Mesodermal cell (in vitro differentiated cells): ENCODE measurements around the gene SPECC1.
A peak's percentile ranks its signal among the peaks of the same experiment; 100 is the strongest.

Source experiments
- H3K27ac ChIP-seq: 2 replicates; pipeline ENCODE4 v1.7.0; 2013; ENCODE audit warnings: mild to moderate bottlenecking, low read depth, low read length, moderate library complexity; ENCODE audit not compliant: severe bottlenecking
- H3K36me3 ChIP-seq: 2 replicates; pipeline ENCODE4 v1.7.1; 2013; ENCODE audit warnings: mild to moderate bottlenecking, low read length, moderate library complexity; ENCODE audit not compliant: control insufficient read depth, insufficient read depth
- H3K4me1 ChIP-seq: one replicate; pipeline ENCODE4 v1.7.1; 2013; ENCODE audit warnings: mild to moderate bottlenecking, low read length; ENCODE audit not compliant: insufficient read depth, control insufficient read depth, poor library complexity, severe bottlenecking
- H3K4me3 ChIP-seq: 2 replicates; pipeline ENCODE4 v1.7.0; 2013; ENCODE audit warnings: low read length, control low read depth, mild to moderate bottlenecking; ENCODE audit not compliant: insufficient read depth, poor library complexity, severe bottlenecking; ENCODE audit errors: extremely low read depth
- H3K9me3 ChIP-seq: 2 replicates; pipeline ENCODE4 v1.7.1; 2013; ENCODE audit warnings: mild to moderate bottlenecking, low read length, moderate library complexity; ENCODE audit not compliant: control insufficient read depth
- WGBS, 2 experiments: methylation state at CpG; one replicate each; pipeline ENCODE4 v1.1.5; 2013; ENCODE audit warnings: missing lambda C conversion rate in 2 of 2; ENCODE audit not compliant: insufficient coverage in 2 of 2; 5-methylcytosine and 5-hydroxymethylcytosine counted together

The SPECC1 gene

DNA sequence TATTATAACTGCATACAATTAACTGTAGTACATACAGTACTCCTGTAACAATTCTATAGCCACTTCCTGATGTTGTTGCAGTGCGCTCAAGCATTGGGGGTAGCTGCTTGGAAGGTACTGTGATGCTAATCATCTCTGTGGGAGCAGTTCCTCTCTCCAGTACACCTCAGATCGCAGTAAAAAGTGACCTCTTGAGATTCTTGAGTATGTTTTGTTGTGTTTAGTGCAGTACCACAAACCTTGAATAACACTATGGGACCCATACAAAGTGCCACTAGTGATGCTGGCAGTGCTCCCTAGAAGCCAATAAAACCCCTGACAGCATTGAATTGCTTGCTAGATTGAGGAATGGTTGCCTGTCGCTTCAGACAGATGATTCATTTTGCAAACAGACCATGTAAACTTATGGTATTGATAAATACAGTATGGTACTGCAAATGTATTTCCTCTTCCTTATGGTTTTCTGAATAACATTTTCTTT is 193.0 kb downstream of the SPECC1 start:
- 40% methylated on average over 1 of the region's 3 CpGs; no CpG with 5 or more reads in 1 of the 2 experiments for WGBS, 2 experiments
- Histone ChIP-seq H3K36me3 (peaks cover 30% of the 10 kb centered on the region), H3K4me1 (peaks cover 4% of the 10 kb centered on the region), H3K27ac (no peak overlapping the region), H3K4me3 (no peak overlapping the region), H3K9me3 (peaks cover 16% of the 10 kb centered on the region)

DNA sequence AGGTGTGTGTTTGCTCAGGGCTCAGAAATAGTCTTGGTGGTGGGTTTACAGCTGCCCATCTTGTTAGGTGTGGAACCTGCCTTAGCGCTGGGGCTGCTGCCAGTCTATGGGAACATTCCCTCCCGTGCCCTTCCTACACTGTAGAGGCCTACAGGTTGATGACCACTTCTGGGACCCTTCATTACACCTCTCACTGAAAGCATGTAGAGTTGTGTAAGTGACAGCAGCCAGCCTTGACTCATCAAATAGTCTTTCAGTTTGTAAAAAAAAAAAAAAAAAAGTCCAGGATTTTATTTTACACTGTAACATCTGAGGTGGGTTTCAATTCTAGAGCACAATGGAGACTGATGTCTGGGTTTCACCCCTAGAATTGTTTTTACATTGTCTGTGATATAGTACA is 193.9 kb downstream of the SPECC1 start:
- H3K4me3 ChIP-seq: no peak overlapping the region
- peaks cover 4% of the 10 kb centered on the region for H3K4me1 ChIP-seq
- WGBS, 2 experiments: 80 to 94% methylated on average over 1 to 2 of the region's 2 CpGs
- H3K36me3 ChIP-seq: peaks cover 23% of the 10 kb centered on the region
- no peak overlapping the region for H3K27ac ChIP-seq
- H3K9me3 ChIP-seq: peaks cover 7% of the 10 kb centered on the region

DNA sequence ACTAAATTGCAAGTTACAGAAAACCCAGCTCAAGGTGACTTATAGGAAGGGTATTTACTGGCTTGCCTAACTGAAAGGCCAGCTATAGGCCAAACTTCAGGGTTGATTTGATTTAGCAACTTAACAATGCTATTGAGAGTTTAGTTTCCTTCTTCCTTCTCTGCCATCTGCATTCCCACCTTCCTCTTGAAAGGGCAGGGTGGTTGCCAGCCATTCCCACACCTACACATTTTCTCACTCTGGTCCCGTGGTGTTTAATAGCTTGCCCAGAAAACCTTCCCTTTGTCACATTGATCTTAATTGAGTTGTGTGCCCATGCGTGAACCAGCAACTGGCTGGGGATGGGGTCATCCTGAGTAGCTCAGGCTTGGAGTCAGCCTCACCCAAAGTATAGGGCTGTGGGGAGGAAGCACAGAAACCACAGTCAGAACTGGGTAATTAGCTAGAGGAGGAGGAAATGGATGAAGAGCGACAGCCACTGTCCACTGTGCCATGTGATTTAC is 194.7 kb downstream of the SPECC1 start:
- 92 to 100% methylated on average over 1 to 2 of the region's 3 CpGs for WGBS, 2 experiments
- Histone ChIP-seq H3K9me3 (no peaks in the 10 kb centered on the region), H3K4me1 (peaks cover 4% of the 10 kb centered on the region), H3K36me3 (peaks cover 18% of the 10 kb centered on the region), H3K4me3 (no peak overlapping the region), H3K27ac (no peak overlapping the region)

DNA sequence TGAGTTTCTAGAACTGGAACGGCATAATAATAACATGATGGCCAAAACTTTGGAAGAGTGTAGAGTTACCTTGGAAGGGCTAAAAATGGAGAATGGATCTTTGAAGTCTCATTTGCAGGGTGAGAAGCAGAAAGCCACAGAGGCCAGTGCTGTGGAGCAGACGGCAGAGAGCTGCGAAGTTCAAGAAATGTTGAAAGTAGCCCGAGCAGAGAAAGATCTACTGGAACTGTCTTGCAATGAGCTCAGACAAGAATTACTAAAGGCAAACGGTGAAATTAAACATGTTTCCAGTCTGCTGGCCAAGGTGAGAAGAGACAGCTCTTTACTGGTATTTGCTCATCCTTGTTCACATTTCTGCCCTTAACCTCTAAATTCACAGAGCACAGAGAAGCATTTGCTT is 196.4 kb downstream of the SPECC1 start:
- Histone ChIP-seq H3K4me3 (no peak overlapping the region), H3K9me3 (no peaks in the 10 kb centered on the region), H3K27ac (peak overlapping the region; percentile 26), H3K36me3 (peaks cover 26% of the 10 kb centered on the region), H3K4me1 (peaks cover 4% of the 10 kb centered on the region)
- WGBS, 2 experiments: 77% methylated on average over 5 of the region's 5 CpGs

DNA sequence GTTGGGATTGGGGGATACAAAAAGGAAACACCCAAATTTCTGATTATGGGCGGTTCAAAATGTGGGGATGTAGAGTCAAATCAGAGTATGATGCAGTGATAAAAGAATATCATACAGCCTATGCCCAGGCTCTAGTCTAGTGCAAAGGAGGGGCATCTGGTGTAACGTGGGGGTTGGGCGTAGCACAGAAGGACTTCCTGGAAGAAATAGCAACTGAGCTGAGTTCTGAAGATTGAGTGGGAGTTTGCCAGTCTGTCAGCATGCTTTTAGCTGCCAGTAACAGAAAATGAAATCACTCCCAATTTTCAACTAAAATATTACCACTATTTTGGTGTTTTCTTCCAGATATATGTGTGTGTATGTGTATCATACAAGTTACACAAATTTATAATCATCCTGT is 196.9 kb downstream of the SPECC1 start:
- WGBS, 2 experiments: 74 to 89% methylated on average over 3 of the region's 3 CpGs
- Histone ChIP-seq H3K4me1 (peaks cover 4% of the 10 kb centered on the region), H3K36me3 (peaks cover 29% of the 10 kb centered on the region), H3K4me3 (no peak overlapping the region), H3K27ac (no peak overlapping the region), H3K9me3 (no peaks in the 10 kb centered on the region)

DNA sequence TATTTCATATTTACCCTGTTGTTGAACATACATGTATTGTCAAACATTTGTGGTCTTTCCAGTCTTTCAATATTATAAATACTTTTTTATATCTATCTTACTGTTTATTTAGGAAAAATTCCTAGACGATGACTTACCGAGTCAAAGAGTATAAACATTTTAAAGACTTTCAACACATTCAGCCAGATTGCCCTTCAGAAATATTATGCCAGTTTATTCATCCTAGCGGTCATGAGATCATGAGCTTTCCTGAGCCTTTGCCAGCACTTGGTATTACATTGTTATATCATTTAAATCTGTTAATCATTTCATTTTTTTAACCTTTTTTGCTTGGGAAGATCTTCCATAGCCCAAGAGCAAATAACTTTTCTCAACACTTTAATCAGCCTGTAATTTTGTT is 197.4 kb downstream of the SPECC1 start:
- Histone ChIP-seq H3K9me3 (no peaks in the 10 kb centered on the region), H3K36me3 (peaks cover 34% of the 10 kb centered on the region), H3K4me1 (peaks cover 4% of the 10 kb centered on the region), H3K27ac (no peak overlapping the region), H3K4me3 (no peak overlapping the region)
- WGBS, 2 experiments: 80 to 92% methylated on average over 1 to 2 of the region's 3 CpGs

DNA sequence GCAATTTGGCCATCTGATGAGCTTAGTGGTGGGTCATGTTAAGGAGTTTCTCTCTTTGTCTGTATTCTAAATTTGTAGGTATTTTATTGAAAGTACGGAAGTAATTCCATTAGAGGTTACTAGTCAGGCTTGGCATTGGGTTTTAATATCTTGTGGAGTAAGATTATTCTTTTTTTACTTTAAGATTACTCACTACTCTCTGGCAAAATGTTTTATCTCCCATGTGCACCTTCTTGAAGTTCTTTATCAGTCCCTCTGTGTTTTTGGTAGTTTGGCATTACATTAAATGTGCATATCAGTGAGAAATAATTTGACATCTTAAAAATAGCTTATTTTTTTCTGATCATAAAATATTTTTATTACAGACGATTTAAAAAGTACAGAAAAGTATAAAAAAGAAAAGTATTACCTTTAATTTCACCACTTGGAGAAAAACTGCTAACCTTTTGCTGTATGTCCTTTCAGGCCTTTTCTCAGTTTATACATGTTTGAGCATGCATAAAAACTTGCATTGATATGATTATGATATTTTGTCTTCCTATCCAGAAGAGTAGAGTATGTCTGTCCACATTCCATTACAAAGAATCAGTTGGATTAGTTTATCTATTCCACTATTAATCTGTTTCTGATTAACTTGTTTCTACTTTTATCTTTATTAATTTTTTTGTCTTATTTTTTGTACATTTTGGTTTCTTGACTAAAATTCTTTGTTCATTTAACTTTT is 198.3 kb downstream of the SPECC1 start:
- Histone ChIP-seq H3K4me3 (no peak overlapping the region), H3K4me1 (peaks cover 4% of the 10 kb centered on the region), H3K36me3 (peaks cover 42% of the 10 kb centered on the region), H3K27ac (no peak overlapping the region), H3K9me3 (no peaks in the 10 kb centered on the region)
- WGBS, 2 experiments: no CpG with 5 or more reads among the region's 2 CpGs

DNA sequence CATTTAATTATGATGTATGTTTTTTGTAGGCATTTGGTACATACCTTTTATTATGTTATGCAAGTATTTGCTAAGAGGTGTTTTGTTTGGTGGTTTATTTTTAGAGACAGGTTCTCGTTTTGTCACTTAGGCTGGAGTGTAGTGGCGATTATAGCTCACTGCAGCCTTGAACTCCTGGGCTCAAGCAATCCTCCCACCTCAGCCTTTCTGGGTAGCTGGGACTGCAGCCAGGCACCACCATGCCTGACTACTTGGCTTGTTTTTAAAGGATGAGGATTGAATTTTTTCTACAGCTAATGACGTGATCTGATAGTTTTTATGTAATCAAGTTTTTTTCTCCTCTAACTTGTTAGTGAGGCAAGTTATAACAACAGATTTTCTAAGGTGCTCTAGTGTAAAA is 199.6 kb downstream of the SPECC1 start:
- no peaks in the 10 kb centered on the region for H3K9me3 ChIP-seq
- H3K4me3 ChIP-seq: no peak overlapping the region
- WGBS, 2 experiments: 86 to 100% methylated on average over 1 to 3 of the region's 3 CpGs
- H3K4me1 ChIP-seq: peaks cover 4% of the 10 kb centered on the region
- peaks cover 51% of the 10 kb centered on the region for H3K36me3 ChIP-seq
- no peak overlapping the region for H3K27ac ChIP-seq

DNA sequence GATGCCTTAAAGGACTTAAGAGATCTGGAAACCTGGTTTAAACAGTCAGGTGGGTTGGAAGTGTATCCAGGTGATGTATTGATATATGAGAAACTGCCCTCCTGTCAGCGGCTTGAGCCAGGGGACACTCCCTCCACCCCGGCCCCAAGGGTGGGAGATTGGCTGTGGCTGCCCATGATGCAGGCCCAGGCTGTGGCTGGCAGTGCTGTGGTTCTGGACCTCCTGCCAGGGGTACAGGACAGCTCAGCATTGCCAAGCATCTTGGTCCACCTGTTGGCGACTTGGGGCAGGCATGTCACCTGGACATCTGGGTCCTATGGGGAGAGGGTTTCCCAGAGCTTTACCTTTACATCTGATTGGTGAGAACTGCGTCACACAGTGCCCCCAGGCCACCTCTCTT is 201.0 kb downstream of the SPECC1 start:
- Histone ChIP-seq H3K4me3 (no peak overlapping the region), H3K4me1 (peaks cover 4% of the 10 kb centered on the region), H3K9me3 (no peaks in the 10 kb centered on the region), H3K27ac (no peak overlapping the region), H3K36me3 (peaks cover 37% of the 10 kb centered on the region)
- 95 to 100% methylated on average over 2 of the region's 4 CpGs for WGBS, 2 experiments

DNA sequence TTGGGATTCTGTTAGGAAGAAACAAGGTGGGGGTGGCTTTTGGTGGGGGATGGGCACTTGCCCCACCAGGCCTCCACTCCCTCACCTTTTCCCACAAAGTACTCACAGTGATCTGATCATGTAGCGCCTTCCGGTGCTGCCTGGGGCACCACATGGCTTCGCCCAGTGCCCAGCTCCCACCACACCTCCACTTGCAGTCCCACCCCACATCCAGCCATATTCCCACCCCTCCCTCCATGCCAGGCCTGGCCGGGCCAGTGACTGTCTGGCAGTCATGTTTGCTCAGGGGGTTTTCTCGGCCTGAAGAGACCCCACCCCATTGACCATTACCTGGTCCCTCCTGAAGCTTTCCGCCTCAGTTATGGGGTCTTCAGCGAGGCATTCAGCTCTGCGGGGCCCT is 201.5 kb downstream of the SPECC1 start:
- H3K27ac ChIP-seq: no peak overlapping the region

DNA sequence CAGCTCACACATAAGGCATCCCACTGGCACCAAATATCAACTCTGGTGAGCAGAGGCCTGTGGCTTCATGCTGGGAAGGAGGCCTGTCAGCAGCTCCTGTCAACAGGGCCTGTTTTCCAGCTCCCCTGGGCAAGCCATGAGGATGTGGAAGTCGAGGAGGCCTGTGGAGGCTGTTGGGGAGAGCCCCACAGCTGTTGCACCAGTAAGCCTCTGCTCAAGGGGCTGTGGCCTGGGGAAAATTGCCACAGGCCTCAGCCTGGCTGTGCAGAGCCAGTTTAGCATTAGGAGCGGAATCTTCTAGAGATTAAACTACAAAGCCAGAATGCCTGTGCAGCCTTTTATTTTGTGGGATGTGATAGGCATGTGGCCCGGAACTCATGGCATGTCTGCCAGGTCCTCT is 202.1 kb downstream of the SPECC1 start:
- Histone ChIP-seq H3K36me3 (peaks cover 35% of the 10 kb centered on the region), H3K4me3 (no peak overlapping the region), H3K4me1 (peaks cover 11% of the 10 kb centered on the region), H3K9me3 (no peaks in the 10 kb centered on the region), H3K27ac (no peak overlapping the region)
- 77 to 81% methylated on average over 2 of the region's 3 CpGs for WGBS, 2 experiments

More for the DNA sequence above, 201.5 kb downstream of the SPECC1 start:
- H3K4me1 ChIP-seq: peaks cover 4% of the 10 kb centered on the region
- no peak overlapping the region for H3K4me3 ChIP-seq
- H3K9me3 ChIP-seq: no peaks in the 10 kb centered on the region
- WGBS, 2 experiments: 94 to 98% methylated on average over 5 to 8 of the region's 8 CpGs
- peaks cover 35% of the 10 kb centered on the region for H3K36me3 ChIP-seq
